ENCODE results near the gene FAM107B. TPM values are rescaled to one million over a fixed set of nuclear protein-coding genes. Genes with fewer than 3 reads are reported as not detected.

Gene FAM107B
- total and polyA plus RNA-seq, 4 donors: 38.4 to 85.4 (median 68.9) TPM

DNA sequence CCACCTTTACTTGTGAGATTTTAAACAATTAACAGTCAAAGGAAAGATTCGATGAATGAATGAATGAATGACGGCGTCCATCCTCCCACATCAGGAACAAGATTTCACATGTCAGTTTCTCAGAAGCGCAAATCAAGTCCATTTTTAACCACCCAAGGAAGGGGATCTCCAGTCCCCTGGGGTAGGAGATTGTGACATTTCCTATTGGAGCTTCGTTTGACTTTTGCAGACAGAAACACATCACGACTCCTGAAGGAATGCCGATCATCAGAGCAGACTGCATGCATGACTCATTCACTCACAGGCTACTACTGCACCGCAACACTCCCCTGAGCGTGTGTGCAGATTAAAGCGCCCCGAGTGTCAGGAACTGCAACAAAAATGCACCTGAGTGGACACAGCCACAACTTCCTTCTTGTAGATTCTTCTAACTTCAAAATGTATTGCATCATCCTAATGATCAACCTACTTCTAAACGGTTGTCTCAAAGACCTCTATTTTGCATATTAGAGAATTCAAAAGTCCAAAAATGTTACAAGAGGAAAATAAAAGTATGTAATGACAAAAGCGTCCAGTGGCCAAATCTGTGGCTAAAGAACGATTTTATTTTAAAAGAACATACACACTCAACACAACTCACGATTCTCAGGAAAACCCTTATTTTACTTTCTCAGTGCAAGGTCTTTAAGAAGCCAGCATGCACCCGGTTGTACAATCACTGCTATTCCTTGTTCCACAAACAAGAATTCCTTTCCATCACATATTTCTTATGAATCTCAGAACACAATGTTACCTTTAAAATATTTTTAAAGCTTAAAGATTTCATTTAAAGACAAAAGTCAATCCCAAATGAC is 172.6 kb downstream of the FAM107B start:
- peak; percentile 23 for ATAC-seq (ENCODE audit: insufficient read depth, low FRiP score)
- Histone ChIP-seq H3K36me3 (ENCODE audit: control insufficient read depth in 4 of 4, insufficient read depth in 4 of 4, low read length in 4 of 4) (peaks cover 0 to 7% (median 2%) of the 10 kb centered on the region in 4 donors), H3K9me3 (ENCODE audit: control insufficient read depth in 4 of 4, insufficient read depth in 3 of 4, low read length in 3 of 4) (no peaks in the 10 kb centered on the region), H3K4me1 (ENCODE audit: control insufficient read depth in 5 of 5, insufficient read depth in 5 of 5, low read length in 5 of 5) (peaks cover 0 to 26% (median 8%) of the 10 kb centered on the region in 5 donors), H3K27me3 (ENCODE audit: control insufficient read depth in 3 of 3, insufficient read depth in 3 of 3, low read length in 2 of 3) (no peaks in the 10 kb centered on the region), H3K9ac (ENCODE audit: insufficient read depth in 1 of 2, low read length in 2 of 2) (peak overlapping the region in 1 of 2 donors; percentile 38), H3K27ac (ENCODE audit: low read depth in 1 of 2, low read length in 1 of 2) (no peak overlapping the region), H3K4me3 (no peak overlapping the region)
- TF ChIP-seq, protein P1, sequence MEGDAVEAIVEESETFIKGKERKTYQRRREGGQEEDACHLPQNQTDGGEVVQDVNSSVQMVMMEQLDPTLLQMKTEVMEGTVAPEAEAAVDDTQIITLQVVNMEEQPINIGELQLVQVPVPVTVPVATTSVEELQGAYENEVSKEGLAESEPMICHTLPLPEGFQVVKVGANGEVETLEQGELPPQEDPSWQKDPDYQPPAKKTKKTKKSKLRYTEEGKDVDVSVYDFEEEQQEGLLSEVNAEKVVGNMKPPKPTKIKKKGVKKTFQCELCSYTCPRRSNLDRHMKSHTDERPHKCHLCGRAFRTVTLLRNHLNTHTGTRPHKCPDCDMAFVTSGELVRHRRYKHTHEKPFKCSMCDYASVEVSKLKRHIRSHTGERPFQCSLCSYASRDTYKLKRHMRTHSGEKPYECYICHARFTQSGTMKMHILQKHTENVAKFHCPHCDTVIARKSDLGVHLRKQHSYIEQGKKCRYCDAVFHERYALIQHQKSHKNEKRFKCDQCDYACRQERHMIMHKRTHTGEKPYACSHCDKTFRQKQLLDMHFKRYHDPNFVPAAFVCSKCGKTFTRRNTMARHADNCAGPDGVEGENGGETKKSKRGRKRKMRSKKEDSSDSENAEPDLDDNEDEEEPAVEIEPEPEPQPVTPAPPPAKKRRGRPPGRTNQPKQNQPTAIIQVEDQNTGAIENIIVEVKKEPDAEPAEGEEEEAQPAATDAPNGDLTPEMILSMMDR (IDR thresholded peaks at IDR 0.05; ENCODE audit: control extremely low read depth, extremely low read depth): no peak
- peak in 1 of 3 donors; percentile 20 for DNase-seq
- 14 to 33% methylated on average over 16 of the region's 16 CpGs for WGBS, 2 donors

DNA sequence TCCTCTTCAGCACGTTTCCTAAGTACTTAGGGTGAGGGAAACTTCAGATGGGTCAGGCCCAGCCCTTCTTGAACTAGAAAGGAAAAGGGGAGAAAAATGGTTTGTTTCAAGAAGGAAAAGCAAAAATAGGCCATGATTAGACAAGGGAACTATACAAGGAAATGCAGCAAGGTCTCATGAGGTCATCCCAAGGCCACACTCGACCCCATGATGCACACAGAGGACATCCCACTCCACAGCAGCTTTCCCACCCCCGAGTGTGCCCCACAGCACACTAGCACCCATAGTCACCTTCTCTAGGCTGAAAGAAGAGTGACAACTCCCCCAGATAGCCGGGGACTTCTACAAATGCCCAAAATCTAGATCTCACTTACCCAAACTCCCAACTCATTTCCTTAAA is 173.4 kb downstream of the FAM107B start:
- Histone ChIP-seq H3K4me3 (no peak overlapping the region), H3K4me1 (ENCODE audit: control insufficient read depth in 5 of 5, insufficient read depth in 5 of 5, low read length in 5 of 5) (peaks cover 0 to 26% (median 8%) of the 10 kb centered on the region in 5 donors), H3K36me3 (ENCODE audit: control insufficient read depth in 4 of 4, insufficient read depth in 4 of 4, low read length in 4 of 4) (peaks cover 0 to 7% (median 3%) of the 10 kb centered on the region in 4 donors), H3K27me3 (ENCODE audit: control insufficient read depth in 3 of 3, insufficient read depth in 3 of 3, low read length in 2 of 3) (no peaks in the 10 kb centered on the region), H3K9me3 (ENCODE audit: control insufficient read depth in 4 of 4, insufficient read depth in 3 of 4, low read length in 3 of 4) (no peaks in the 10 kb centered on the region), H3K9ac (ENCODE audit: insufficient read depth in 1 of 2, low read length in 2 of 2) (no peak overlapping the region), H3K27ac (ENCODE audit: low read depth in 1 of 2, low read length in 1 of 2) (peak overlapping the region in 1 of 2 donors; percentile 13)
- WGBS, 2 donors: 67 to 69% methylated on average over 4 of the region's 4 CpGs
- TF ChIP-seq, protein P1 (IDR thresholded peaks at IDR 0.05; ENCODE audit: control extremely low read depth, extremely low read depth): no peak
- ATAC-seq (ENCODE audit: insufficient read depth, low FRiP score) (no peak), DNase-seq (no peak)

GRCh38 chr10:14600065-14600464 is 174.6 kb downstream of the FAM107B start:
- Histone ChIP-seq H3K9me3 (ENCODE audit: control insufficient read depth in 4 of 4, insufficient read depth in 3 of 4, low read length in 3 of 4) (no peaks in the 10 kb centered on the region), H3K4me3 (no peak overlapping the region), H3K36me3 (ENCODE audit: control insufficient read depth in 4 of 4, insufficient read depth in 4 of 4, low read length in 4 of 4) (peaks cover 0 to 7% (median 3%) of the 10 kb centered on the region in 4 donors), H3K27me3 (ENCODE audit: control insufficient read depth in 3 of 3, insufficient read depth in 3 of 3, low read length in 2 of 3) (no peaks in the 10 kb centered on the region), H3K27ac (ENCODE audit: low read depth in 1 of 2, low read length in 1 of 2) (no peak overlapping the region), H3K9ac (ENCODE audit: insufficient read depth in 1 of 2, low read length in 2 of 2) (no peak overlapping the region), H3K4me1 (ENCODE audit: control insufficient read depth in 5 of 5, insufficient read depth in 5 of 5, low read length in 5 of 5) (peaks cover 0 to 20% (median 8%) of the 10 kb centered on the region in 5 donors)
- no peak for DNase-seq
- WGBS, 2 donors: 90 to 96% methylated on average over 8 of the region's 8 CpGs
- ATAC-seq (ENCODE audit: insufficient read depth, low FRiP score): no peak
- TF ChIP-seq, protein P1 (IDR thresholded peaks at IDR 0.05; ENCODE audit: control extremely low read depth, extremely low read depth): no peak

Measured in lung (tissue), 12 donors.